Stimulated activated CD8-positive, alpha-beta memory T cell treated with anti-CD3 and anti-CD28 coated beads, Interleukin-4, amount 100 ng/mL, for 1 hour (primary cell): ENCODE data around the gene PRRC2C.
"Not testable (repeated sequence)": the region's sequence is repeated elsewhere in the genome, so short reads cannot be mapped to it uniquely, and the experiment has no call there.

Experiments
- DNase-seq, 2 donors: peaks; one replicate each; pipeline ENCODE4 v3.0.0-alpha.2; 2020; ENCODE audit warnings: low read depth in 2 of 2, low spot score in 1 of 2

Gene PRRC2C

DNA sequence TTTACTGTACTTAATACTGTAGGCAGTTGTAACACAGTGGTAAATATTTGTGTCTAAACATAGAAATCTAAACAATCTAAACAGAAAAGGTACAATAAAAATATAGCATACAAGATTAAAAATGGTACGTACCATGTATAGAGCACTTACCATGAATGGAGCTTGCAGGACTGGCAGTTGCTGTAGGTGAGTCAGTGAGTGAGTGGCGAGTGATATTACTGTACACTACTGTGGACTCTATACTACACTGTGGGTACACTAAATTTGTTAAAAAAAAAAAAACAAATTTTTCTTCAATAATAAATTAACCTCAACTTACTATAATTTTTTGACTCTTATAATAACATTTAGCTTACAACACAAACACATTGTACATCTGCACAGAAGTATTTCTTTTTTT, 97.3 kb downstream of the PRRC2C start:
- DNase-seq = no peak

DNA sequence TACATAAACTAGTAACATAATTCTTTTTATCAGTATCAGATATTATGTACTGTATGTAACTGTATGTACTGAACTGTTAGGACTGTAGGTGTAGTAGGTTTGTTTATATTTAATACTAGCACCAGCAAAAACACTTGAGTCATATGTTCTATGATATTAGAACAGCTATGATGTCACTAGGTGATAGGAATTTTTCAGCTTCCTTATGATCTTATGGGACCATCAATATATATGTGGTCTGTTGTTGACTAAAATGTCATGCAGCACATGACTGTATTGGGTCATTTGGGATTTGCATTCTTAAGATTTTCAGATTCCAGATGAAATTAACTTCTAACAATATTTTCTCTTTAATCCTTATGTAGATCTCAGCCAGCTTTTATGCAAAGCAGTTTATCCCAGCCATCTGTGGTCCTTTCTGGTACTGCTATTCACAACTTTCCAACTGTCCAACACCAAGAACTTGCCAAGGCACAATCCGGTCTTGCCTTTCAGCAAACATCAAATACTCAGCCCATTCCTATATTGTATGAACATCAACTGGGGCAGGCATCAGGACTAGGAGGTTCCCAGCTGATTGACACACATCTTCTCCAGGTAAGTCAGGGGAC, 98.4 kb downstream of the PRRC2C start:
- DNase-seq = no peak

GRCh38 chr1:171585715-171586114, 100.4 kb downstream of the PRRC2C start:
- no peak for DNase-seq

DNA sequence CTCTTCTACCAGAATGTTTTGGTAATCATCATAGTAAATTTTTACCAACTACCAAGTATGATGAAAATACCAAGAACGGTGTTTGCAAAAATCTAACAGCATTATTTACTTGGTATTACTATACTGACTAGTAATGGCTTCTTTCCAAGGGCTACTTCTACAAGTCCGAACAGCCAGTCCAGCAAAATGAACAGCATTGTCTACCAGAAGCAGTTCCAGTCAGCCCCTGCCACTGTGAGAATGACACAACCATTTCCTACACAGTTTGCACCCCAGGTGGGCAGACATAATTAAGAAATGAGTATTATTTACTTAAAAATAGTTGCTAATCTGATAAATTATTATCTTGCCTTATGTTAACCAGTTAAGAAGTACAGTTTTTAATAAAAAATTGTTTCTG, 102.9 kb downstream of the PRRC2C start:
- DNase-seq = no peak

- no peak for DNase-seq
Observed at GRCh38 chr1:171590022-171590421, 104.7 kb downstream of the PRRC2C start.

GRCh38 chr1:171595324-171595723, 110.0 kb downstream of the PRRC2C start:
- DNase-seq = no peak

- DNase-seq = no peak
Observed at GRCh38 chr1:171596119-171596518, 110.8 kb downstream of the PRRC2C start.

DNA sequence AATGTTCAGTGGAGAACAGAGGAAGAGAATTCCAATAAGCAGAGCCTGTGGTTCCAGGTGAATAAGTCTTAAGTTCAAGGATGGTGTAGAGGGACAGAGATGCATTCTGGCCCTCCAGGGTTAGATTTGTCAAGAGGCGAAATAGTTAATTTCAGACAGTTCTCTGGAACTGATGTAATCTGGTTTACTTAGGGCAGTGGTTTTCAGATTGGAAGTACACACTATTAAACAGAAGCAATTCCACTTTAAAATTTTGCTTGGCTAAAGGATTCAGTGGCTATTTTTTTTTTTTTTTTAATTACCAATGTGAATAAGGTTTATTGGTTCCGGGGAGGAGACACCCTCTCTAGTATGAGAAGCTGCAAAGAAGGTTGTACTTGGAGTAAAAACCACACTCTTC, 111.4 kb downstream of the PRRC2C start:
- DNase-seq = no peak

DNA sequence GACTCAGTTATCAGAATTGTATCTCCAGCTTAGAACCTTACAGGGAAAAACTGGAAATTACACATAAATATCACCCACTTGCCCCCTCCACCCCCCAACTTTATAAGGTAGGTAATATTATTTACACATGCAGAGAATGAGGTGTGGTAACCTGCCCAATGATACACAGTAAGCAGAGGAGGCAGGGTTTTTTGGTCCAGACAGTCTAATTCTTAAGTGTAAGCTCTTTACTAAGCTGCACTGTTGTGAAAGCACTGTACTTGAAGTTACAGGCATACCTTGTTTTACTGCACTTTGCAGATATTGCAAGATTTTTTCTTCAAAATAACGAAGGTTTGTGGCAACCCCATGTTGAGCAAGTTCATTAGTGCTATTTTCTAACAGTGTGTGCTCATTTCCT, 111.9 kb downstream of the PRRC2C start:
- no peak for DNase-seq

DNA sequence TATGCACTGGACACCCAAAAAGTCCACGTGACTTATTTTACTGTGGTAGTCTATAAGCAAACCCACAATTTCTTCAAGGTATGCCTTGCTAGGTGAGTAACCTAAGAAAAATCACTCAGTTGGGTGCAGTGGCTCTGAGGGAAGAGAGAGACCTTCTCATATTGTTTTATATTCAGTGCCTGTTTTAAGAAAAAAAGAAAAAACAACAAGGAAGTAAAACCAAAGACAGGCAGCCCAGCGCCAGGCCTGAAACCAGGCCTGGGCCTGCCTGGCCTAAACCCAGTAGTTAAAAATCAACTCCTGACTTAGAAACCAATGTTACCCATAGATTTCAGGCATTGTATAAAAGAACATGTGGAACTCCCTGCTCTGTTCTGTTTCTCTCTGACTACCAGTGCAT, 115.0 kb downstream of the PRRC2C start:
- DNase-seq = not testable (repeated sequence)

GRCh38 chr1:171600862-171601261, 115.5 kb downstream of the PRRC2C start:
- no peak for DNase-seq

DNA sequence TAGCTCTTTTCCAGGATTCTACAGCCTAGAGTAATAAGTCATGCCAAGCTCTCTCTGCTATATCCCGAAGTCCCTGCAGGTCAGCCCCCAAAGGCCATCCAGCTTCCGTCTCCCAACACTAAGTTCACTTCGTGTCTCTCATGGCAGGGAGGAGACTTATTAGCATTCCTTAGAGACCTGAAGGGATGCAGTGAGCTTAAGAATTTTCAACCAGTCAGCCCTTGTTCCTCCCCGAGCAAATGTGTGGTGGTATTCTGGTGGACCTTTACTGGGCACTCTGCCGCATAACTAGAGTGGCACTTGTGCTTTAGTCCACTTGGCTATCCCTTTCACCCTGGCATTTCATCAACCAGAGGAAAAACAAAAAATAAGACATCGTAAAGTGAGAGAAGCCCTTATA, 117.7 kb downstream of the PRRC2C start:
- not testable (repeated sequence) for DNase-seq

DNA sequence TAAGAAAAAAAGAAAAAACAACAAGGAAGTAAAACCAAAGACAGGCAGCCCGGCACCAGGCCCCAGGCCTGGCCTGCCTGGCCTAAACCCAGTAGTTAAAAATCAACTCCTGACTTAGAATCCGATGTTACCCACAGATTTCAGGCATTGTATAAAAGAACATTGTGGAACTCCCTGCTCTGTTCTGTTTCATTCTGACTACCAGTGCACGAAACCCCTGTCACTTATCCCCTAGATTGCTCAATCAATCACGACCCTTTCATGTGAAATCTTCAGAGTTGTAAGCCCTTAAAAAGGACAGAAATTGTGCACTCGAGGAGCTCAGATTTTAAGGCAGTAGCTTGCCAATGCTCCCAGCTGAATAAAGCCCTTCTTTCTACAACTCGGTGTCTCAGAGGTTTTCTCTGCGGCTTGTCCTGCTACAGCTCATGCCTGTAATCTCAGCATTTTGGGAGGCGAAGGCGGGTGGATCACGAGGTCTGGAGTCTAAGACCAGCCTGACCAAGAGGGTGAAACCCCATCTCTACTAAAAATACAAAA, 121.1 kb downstream of the PRRC2C start:
- DNase-seq = no peak

GRCh38 chr1:171610385-171610784, 125.1 kb downstream of the PRRC2C start:
- DNase-seq = no peak

GRCh38 chr1:171611306-171611705, 126.0 kb downstream of the PRRC2C start:
- DNase-seq = no peak

GRCh38 chr1:171613282-171613681, 128.0 kb downstream of the PRRC2C start:
- no peak for DNase-seq

DNA sequence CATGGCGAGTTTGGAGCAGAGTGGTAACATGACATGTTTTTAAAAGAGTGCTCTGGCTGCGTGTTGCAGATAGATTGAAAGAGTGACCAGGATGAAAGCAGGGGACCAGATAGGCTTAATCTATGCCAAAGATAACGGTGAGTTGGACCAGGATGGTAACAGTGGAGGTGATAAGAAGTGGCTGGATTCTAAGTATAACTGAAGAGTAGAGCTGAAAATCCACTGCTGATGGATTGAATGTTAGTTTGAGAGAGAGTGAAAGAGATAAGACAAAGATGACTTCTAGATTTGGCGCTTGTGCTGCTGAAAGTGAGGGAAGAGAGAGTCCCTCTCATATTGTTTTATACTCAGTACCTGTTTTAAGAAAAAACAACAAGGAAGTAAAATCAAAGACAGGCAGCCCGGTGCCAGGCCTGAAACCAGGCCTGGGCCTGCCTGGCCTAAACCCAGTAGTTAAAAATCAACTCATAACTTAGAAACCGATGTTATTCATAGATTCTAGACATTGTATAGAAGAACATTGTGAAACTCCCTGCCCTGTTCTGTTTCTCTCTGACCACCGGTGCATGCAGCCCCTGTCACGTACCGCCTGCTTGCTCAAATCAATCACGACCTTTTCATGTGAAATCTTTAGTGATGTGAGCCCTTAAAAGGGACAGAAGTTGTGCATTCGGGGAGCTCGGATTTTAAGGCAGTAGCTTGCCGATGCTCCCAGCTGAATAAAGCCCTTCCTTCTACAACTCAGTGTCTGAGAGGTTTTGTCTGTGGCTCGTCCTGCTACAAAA, 130.0 kb downstream of the PRRC2C start:
- not testable (repeated sequence) for DNase-seq

- DNase-seq = no peak
Observed at GRCh38 chr1:171616586-171616985, 131.3 kb downstream of the PRRC2C start.

GRCh38 chr1:171622152-171622462, 136.8 kb downstream of the PRRC2C start, which contains the start of gene MYOCOS:
Gene MYOCOS, plus strand, starts transcription at chr1:171622243. Its CDS starts 1,641 bp downstream, at chr1:171623884.
- no peak for DNase-seq

DNA sequence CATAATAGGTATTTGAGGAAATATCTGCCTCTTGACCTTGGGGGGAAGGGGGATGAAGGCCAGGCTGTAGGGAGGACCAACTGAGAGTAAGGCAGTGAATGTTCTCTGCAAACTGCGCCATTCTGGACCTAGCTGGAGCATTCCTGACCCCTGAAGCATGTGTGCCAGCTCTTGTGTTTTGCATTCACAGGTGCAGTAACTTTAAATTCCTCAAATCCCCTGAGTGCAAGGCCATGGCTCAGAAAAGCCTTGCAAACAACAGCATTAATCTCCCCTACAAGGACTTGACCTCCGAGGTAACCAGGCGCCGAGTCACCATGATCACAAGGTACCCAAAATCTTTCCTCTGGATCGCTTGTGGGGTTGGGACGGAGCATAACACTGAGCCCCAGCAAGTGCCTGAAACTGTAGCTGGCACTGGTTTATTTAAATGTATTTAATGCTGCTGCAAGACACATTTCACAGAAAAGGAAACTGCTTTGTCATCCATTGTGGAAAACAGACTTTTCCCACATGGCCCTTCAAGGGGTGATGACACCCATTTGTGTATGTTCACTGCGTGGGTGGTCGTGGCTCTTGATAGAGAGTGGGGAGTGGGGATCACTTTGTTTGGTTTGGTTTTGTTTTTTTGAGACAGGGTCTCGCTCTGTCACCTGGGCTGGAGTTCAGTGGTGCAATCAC, 138.5 kb downstream of the PRRC2C start:
- DNase-seq = no peak

- no peak for DNase-seq
Observed at GRCh38 chr1:171625225-171625624, 139.9 kb downstream of the PRRC2C start.

- DNase-seq = no peak
Observed at GRCh38 chr1:171627020-171627419, 141.7 kb downstream of the PRRC2C start.
